AG04450 (cell line): ENCODE data around the gene ISYNA1. TPM values are rescaled to one million over a fixed set of nuclear protein-coding genes. Genes with fewer than 3 reads are reported as not detected.

Experiments
- CTCF ChIA-PET: fragments of 300-600, 350-600 bp; formaldehyde crosslinking; extraction: SDS; loops from one replicate; lab custom pipeline; 2022; ENCODE audit warnings: antibody characterized with exemption, inconsistent platforms; lab: Charles Lee
- POLR2A ChIA-PET: fragments of 350-600 bp; formaldehyde crosslinking; extraction: SDS; loops from one replicate; lab custom pipeline; 2021; ENCODE audit warnings: antibody characterized with exemption, inconsistent platforms; lab: Yijun Ruan, JAX
- DNase-seq: peaks from one replicate; pipeline ENCODE4 v3.0.0-alpha.2; 2011; ENCODE audit warnings: low read depth, low spot score
- H3K27ac ChIP-seq: one replicate; pipeline ENCODE4 v1.5.1; 2012; ENCODE audit warnings: low read depth, low read length, control low read depth
- H3K27me3 ChIP-seq: one replicate; pipeline ENCODE4 v1.6.0; 2012; ENCODE audit warnings: low read length; ENCODE audit not compliant: control insufficient read depth, insufficient read depth
- H3K4me3 ChIP-seq: 2 replicates; pipeline ENCODE4 v1.5.1; 2011; ENCODE audit warnings: mild to moderate bottlenecking, low read depth, low read length, control low read depth
- H3K9me3 ChIP-seq: 2 replicates; pipeline ENCODE4 v1.5.1; 2012; ENCODE audit warnings: low read length; ENCODE audit not compliant: control insufficient read depth, insufficient read depth
- polyA plus RNA-seq: library from polyadenylated mRNA; depleted of rRNA; stranded (reverse); fragments of >200 nt; gene quantifications from 2 replicates; pipeline ENCODE4 v1.2.3, GENCODE V29; 2011
- TF ChIP-seq, protein P1 (sequence below): IDR thresholded peaks from 2 replicates; pipeline ENCODE4 v1.5.1; 2011; ENCODE audit warnings: low read depth, low read length, control low read depth, inconsistent platforms

The ISYNA1 gene
- polyA plus RNA-seq, 1 experiment, result 13.3 TPM

DNA sequence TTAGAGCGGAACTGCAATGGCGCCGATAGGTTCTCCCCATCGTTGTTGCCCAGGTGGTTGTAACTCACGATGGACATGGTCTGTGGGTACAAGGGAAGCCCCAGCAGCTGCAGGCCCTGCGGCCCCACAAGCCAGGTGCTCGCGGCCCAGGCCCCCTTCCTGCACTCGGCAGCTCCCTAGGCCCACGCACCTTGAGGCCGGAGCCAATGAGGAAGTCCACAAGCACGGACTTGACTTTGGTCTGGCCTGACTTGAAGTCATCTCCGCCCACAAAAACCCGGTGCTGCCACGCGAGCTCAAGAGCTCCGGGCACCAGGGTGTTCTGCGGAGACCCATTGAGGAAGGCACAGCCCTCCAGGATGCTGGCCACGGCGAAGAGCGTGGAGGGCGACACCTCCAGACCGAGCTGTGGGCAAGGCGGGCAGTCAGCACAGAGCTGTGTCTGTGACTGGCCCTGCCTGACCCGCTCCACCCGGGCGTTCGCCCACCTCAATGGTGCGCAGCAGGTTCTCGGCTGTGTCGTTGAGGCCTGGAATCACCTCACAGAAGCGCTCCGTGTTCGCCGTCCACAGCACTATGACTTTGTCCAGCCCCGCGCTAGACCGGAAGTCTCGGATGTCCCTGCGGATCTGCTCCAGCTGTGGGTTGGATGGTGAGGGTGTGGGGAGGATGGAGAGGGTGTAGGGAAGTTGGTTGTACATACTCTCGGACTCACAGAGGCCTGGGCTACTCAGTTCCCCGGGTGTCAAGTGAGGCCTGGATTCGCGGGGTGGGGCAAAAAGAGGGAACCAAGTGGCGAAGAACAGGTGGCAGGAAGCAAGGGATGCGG, 1.9 kb downstream of the ISYNA1 start:
- Histone ChIP-seq H3K4me3 (no peak overlapping the region), H3K9me3 (peaks cover 13% of the 10 kb centered on the region; the same call in 1 of the 2 replicates), H3K27ac (no peak overlapping the region), H3K27me3 (no peaks in the 10 kb centered on the region)
- TF ChIP-seq, protein P1, sequence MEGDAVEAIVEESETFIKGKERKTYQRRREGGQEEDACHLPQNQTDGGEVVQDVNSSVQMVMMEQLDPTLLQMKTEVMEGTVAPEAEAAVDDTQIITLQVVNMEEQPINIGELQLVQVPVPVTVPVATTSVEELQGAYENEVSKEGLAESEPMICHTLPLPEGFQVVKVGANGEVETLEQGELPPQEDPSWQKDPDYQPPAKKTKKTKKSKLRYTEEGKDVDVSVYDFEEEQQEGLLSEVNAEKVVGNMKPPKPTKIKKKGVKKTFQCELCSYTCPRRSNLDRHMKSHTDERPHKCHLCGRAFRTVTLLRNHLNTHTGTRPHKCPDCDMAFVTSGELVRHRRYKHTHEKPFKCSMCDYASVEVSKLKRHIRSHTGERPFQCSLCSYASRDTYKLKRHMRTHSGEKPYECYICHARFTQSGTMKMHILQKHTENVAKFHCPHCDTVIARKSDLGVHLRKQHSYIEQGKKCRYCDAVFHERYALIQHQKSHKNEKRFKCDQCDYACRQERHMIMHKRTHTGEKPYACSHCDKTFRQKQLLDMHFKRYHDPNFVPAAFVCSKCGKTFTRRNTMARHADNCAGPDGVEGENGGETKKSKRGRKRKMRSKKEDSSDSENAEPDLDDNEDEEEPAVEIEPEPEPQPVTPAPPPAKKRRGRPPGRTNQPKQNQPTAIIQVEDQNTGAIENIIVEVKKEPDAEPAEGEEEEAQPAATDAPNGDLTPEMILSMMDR, result no peak
- no peak for DNase-seq
- ChIA-PET POLR2A (interaction anchor here (0.8 kb wide), 1 partner anchor 16 kb away, joined by 3 read pairs; no protein-coding TSS in a partner anchor), CTCF (interaction anchor here (0.9 to 1.2 kb wide), 2 partner anchors 15 to 16 kb away, joined by 3 read pairs; no protein-coding TSS in a partner anchor)

DNA sequence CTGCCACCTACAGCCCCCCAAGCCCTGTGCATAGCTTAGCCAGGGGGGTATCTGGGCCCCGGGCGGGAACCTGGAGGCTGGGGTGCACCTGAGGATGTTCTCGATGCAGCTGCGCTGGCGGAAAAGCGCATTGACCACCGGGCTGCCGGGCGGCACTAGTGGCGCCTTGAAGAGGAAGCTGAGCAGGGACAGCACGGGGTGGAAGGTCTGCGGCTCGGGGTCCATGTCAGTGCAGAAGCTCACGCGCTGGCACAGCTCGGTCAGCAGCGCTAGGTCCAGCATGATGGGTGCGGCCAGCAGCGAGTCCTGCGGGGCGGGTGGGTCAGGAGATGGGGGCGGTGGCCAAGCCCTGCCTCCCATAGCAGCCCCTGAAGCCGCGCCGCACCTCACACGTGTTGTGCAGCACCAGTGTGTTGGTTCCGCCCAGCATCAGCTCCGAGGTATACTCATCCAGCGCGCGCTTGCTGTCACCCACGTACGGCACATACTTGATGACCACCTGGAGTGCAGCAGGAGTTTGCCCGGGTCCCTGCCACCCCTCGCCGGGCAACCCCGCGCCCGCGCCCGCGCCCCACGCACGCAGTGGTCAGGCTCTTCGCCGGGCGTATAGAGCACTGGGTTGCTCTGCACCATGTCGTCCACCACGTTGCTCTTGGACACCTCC, 2.6 kb downstream of the ISYNA1 start:
- ChIA-PET POLR2A (interaction anchor here (1.2 kb wide), 1 partner anchor 19 kb away, joined by 3 read pairs; no protein-coding TSS in a partner anchor), CTCF (interaction anchor here (0.9 to 1.2 kb wide), 2 partner anchors 16 to 17 kb away, joined by 3 read pairs; no protein-coding TSS in a partner anchor)
- no peak for DNase-seq
- H3K27me3 ChIP-seq, result no peaks in the 10 kb centered on the region
- peaks cover 13% of the 10 kb centered on the region; the same call in 1 of the 2 replicates for H3K9me3 ChIP-seq
- no peak overlapping the region for H3K4me3 ChIP-seq
- H3K27ac ChIP-seq, result no peak overlapping the region
- TF ChIP-seq, protein P1, result no peak

DNA sequence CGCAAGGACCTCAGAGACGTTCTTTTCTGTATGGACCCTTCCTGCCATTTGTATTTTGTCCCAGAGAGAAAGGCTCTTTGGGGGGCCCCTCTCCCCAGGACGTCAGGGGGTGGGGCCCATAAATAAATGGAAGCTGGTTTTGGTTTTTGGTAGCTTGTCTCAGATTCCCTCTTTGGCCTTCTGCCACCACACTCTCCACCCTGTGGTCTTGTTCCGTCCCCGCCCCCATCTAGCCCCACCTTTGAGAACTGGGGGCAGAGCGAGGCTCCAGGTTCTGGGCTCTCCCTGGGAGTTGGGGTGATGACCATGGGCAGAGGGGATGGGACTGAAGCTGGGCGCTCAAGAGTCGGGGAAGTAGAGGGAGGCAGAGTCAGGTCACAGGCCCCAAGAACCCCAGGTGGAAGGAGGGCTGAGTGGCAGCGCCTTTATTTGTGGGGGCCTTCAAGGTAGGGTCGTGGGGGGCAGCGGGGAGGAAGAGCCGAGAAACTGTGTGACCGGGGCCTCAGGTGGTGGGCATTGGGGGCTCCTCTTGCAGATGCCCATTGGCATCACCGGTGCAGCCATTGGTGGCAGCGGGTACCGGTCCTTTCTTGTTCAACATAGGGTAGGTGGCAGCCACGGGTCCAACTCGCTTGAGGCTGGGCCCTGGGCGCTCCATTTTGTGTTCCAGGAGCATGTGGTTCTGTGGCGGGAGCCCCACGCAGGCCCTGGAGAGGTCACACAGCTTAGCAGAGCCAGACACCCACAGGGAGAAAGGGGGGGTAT, 3.3 kb downstream of the ISYNA1 start:
- DNase-seq, result no peak
- H3K4me3 ChIP-seq, result peak overlapping the region; percentile 32; the same call in 1 of the 2 replicates
- no peak overlapping the region for H3K27ac ChIP-seq
- TF ChIP-seq, protein P1, result no peak
- peaks cover 13% of the 10 kb centered on the region; the same call in 1 of the 2 replicates for H3K9me3 ChIP-seq
- ChIA-PET POLR2A (interaction anchor here (0.5 to 1.2 kb wide), 2 partner anchors 18 to 45 kb away, joined by 3 read pairs; no protein-coding TSS in a partner anchor), CTCF (interaction anchor here (1.2 kb wide), 1 partner anchor 16 kb away, joined by 3 read pairs; no protein-coding TSS in a partner anchor)
- H3K27me3 ChIP-seq, result no peaks in the 10 kb centered on the region

DNA sequence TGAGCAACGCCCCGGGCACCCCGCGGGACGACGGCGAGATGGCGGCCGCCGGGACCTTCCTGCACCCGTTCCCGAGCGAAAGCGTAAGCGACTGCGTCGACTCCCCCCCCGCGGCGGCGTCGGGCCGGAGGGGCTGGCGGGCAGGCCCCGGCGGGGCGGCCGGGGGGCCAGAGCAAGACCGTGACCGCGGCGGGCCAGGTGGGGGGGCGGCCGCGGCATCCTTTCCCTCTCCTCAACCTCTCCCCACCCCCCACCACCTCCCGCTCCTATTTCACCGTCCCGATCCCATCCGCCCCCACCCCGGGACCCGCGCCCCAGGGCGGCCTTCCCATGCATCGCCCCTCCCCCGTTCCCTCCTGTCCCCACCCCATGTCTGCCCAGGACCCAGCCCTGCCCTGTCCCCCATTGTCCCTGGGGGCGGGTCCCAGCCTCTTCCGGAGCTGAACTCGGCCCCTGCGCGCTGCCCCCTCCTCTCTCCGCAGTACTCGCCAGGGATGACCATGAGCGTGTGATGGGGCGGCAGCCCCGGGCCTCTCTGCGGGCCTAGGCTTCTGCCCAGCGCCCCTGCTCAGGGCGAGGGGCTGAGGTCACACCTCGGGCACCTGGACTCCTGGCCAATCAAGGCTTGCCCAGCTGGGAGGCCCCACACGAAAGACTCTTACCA, 4.1 kb downstream of the ISYNA1 start:
- DNase-seq, result no peak
- peaks cover 13% of the 10 kb centered on the region; the same call in 1 of the 2 replicates for H3K9me3 ChIP-seq
- TF ChIP-seq, protein P1, result no peak
- no peaks in the 10 kb centered on the region for H3K27me3 ChIP-seq
- no peak overlapping the region for H3K27ac ChIP-seq
- ChIA-PET CTCF (no interaction called here), POLR2A (no interaction called here)
- peak overlapping the region; percentile 32 for H3K4me3 ChIP-seq
